ENCODE data around the gene ZFYVE27.

DNA sequence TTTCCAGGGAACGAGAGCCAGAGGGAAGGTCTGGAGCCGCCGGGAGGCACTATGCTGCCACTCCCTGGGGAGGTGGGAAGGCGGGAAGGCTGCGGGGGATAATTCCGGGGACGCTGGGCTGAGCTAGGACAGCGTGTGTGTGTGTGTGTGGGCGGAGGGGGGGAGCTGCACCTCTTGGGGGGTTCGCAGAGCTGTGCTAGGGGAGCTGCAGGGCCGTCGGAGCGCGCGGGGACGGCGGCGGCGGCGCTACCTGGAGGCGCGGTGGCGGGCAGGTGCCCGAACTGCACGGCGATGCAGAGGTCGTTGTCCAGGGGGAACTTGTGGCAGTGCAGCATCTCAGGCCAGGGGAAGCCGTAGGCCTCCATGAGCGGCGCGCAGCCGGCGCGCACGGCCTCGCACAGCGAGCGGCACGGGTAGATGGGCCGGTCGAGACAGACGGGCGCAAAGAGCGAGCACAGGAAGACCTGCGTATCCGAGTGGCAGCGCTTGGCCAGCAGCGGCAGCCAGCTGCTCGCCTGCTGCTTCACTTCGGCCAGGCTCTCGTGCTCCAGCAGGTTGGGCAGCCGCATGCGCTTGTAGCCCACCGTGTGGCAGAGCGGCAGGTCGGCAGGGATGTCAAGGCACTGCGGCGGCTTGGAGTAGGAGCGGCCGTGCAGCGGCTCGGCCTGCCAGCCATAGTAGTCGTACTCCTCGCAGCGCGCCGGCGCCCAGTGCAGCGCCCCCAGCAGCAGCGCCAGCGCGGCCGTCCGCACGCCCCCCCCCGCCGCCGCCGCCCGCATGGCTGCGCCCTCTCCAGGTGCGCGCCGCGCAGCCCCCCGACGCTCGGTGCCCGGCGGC, 34.3 kb downstream of the ZFYVE27 start:
- TF ChIP-seq POLR2A (IDR thresholded peaks at IDR 0.05) = no peak
- TF ChIP-seq, protein P1, sequence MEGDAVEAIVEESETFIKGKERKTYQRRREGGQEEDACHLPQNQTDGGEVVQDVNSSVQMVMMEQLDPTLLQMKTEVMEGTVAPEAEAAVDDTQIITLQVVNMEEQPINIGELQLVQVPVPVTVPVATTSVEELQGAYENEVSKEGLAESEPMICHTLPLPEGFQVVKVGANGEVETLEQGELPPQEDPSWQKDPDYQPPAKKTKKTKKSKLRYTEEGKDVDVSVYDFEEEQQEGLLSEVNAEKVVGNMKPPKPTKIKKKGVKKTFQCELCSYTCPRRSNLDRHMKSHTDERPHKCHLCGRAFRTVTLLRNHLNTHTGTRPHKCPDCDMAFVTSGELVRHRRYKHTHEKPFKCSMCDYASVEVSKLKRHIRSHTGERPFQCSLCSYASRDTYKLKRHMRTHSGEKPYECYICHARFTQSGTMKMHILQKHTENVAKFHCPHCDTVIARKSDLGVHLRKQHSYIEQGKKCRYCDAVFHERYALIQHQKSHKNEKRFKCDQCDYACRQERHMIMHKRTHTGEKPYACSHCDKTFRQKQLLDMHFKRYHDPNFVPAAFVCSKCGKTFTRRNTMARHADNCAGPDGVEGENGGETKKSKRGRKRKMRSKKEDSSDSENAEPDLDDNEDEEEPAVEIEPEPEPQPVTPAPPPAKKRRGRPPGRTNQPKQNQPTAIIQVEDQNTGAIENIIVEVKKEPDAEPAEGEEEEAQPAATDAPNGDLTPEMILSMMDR (IDR thresholded peaks at IDR 0.05) = no peak
- no peak for TF ChIP-seq EP300 (IDR thresholded peaks at IDR 0.05)
